ENCODE results near the gene ATP13A4.
"Not testable (repeated sequence)": the region's sequence is repeated elsewhere in the genome, so short reads cannot be mapped to it uniquely, and the experiment has no call there.

The ATP13A4 gene

GRCh38 chr3:193563426-193563825 is 8.7 kb upstream of the ATP13A4 start:
- DNase-seq (ENCODE audit: insufficient read length, low spot score), result no peak
- no peak for FAIRE-seq

- no peak for FAIRE-seq
Observed at GRCh38 chr3:193560870-193561269, 6.2 kb upstream of the ATP13A4 start.

GRCh38 chr3:193560091-193560490 is 5.4 kb upstream of the ATP13A4 start:
- no peak for FAIRE-seq
- no peak for DNase-seq (ENCODE audit: insufficient read length, low spot score)

More at GRCh38 chr3:193560870-193561269, 6.2 kb upstream of the ATP13A4 start:
- DNase-seq (ENCODE audit: insufficient read length, low spot score), result no peak

- FAIRE-seq (no peak), DNase-seq (ENCODE audit: insufficient read length, low spot score) (no peak)
Observed at GRCh38 chr3:193559100-193559499, 4.4 kb upstream of the ATP13A4 start.

GRCh38 chr3:193556841-193557240 is 2.1 kb upstream of the ATP13A4 start:
- FAIRE-seq (no peak), DNase-seq (ENCODE audit: insufficient read length, low spot score) (no peak)

GRCh38 chr3:193553586-193553985 is 1.1 kb downstream of the ATP13A4 start:
- DNase-seq (ENCODE audit: insufficient read length, low spot score) (no peak), FAIRE-seq (no peak)

GRCh38 chr3:193552923-193553322 is 1.8 kb downstream of the ATP13A4 start:
- FAIRE-seq (no peak), DNase-seq (ENCODE audit: insufficient read length, low spot score) (no peak)

- FAIRE-seq (no peak), DNase-seq (ENCODE audit: insufficient read length, low spot score) (no peak)
Observed at GRCh38 chr3:193548406-193548805, 6.3 kb downstream of the ATP13A4 start.

- DNase-seq (ENCODE audit: insufficient read length, low spot score), result no peak
- FAIRE-seq, result no peak
Observed at GRCh38 chr3:193546129-193546528, 8.6 kb downstream of the ATP13A4 start.

- DNase-seq (ENCODE audit: insufficient read length, low spot score), result no peak
- no peak for FAIRE-seq
Observed at GRCh38 chr3:193545304-193545703, 9.4 kb downstream of the ATP13A4 start.

GRCh38 chr3:193544289-193544688 is 10.4 kb downstream of the ATP13A4 start:
- DNase-seq (ENCODE audit: insufficient read length, low spot score) (no peak), FAIRE-seq (no peak)

GRCh38 chr3:193530231-193531165 is 24.2 kb downstream of the ATP13A4 start:
- DNase-seq (ENCODE audit: insufficient read length, low spot score) (no peak), FAIRE-seq (no peak)

GRCh38 chr3:193526085-193526484 is 28.6 kb downstream of the ATP13A4 start:
- FAIRE-seq; DNase-seq (ENCODE audit: insufficient read length, low spot score): not testable (repeated sequence)

GRCh38 chr3:193522473-193522872 is 32.2 kb downstream of the ATP13A4 start:
- DNase-seq (ENCODE audit: insufficient read length, low spot score), result no peak
- no peak for FAIRE-seq

- FAIRE-seq (no peak), DNase-seq (ENCODE audit: insufficient read length, low spot score) (no peak)
Observed at GRCh38 chr3:193520738-193521137, 34.0 kb downstream of the ATP13A4 start.

GRCh38 chr3:193515966-193516365 is 38.7 kb downstream of the ATP13A4 start:
- FAIRE-seq (no peak), DNase-seq (ENCODE audit: insufficient read length, low spot score) (no peak)

- FAIRE-seq (no peak), DNase-seq (ENCODE audit: insufficient read length, low spot score) (no peak)
Observed at GRCh38 chr3:193510154-193510553, 44.5 kb downstream of the ATP13A4 start.

GRCh38 chr3:193509103-193509965 is 45.4 kb downstream of the ATP13A4 start:
- FAIRE-seq (no peak), DNase-seq (ENCODE audit: insufficient read length, low spot score) (no peak)

GRCh38 chr3:193508108-193508507 is 46.6 kb downstream of the ATP13A4 start:
- FAIRE-seq, result no peak
- DNase-seq (ENCODE audit: insufficient read length, low spot score), result no peak

- DNase-seq (ENCODE audit: insufficient read length, low spot score), result no peak
- no peak for FAIRE-seq
Observed at GRCh38 chr3:193507566-193507965, 47.1 kb downstream of the ATP13A4 start.

GRCh38 chr3:193506921-193507320 is 47.8 kb downstream of the ATP13A4 start:
- FAIRE-seq (no peak), DNase-seq (ENCODE audit: insufficient read length, low spot score) (no peak)

Measured in GM19239 (cell line).